Parathyroid adenoma (tissue), 2 donors: ENCODE results near the gene ROPN1L.

ENCODE experiments used
- H2AFZ ChIP-seq: fragments of 300-600 bp; sonication (generic); one replicate; pipeline ENCODE4 v1.7.0; 2017; ENCODE audit warnings: antibody characterized with exemption, mild to moderate bottlenecking
- H3K27ac ChIP-seq: fragments of 300-600 bp; sonication (generic); one replicate; pipeline ENCODE4 v1.7.0; 2017
- H3K27me3 ChIP-seq: fragments of 300-600 bp; sonication (generic); one replicate; pipeline ENCODE4 v1.7.0; 2017; ENCODE audit warnings: low read length; ENCODE audit not compliant: control insufficient read depth, insufficient read depth
- H3K36me3 ChIP-seq: fragments of 300-600 bp; sonication (generic); one replicate; pipeline ENCODE4 v1.7.0; 2017; ENCODE audit warnings: low read length; ENCODE audit not compliant: control insufficient read depth, insufficient read depth
- H3K4me1 ChIP-seq: fragments of 300-600 bp; sonication (generic); one replicate; pipeline ENCODE4 v1.7.0; 2017; ENCODE audit warnings: control low read depth
- H3K4me2 ChIP-seq: fragments of 300-600 bp; sonication (generic); one replicate; pipeline ENCODE4 v1.7.0; 2017; ENCODE audit warnings: low read length
- H3K4me3 ChIP-seq: fragments of 300-600 bp; sonication (generic); one replicate; pipeline ENCODE4 v1.7.0; 2017; ENCODE audit warnings: low read depth, low read length
- H3K79me2 ChIP-seq: fragments of 300-600 bp; sonication (generic); one replicate; pipeline ENCODE4 v1.7.0; 2017; ENCODE audit warnings: control low read depth
- H3K9ac ChIP-seq: fragments of 300-600 bp; sonication (generic); one replicate; pipeline ENCODE4 v1.7.0; 2017; ENCODE audit warnings: mild to moderate bottlenecking
- H3K9me3 ChIP-seq: fragments of 300-600 bp; sonication (generic); one replicate; pipeline ENCODE4 v1.7.0; 2017; ENCODE audit warnings: low read length; ENCODE audit not compliant: control insufficient read depth
- TF ChIP-seq, protein P1 (sequence below): fragments of 300-600 bp; sonication (generic); IDR thresholded peaks from one replicate; pipeline ENCODE4 v1.7.0; 2017; ENCODE audit warnings: antibody characterized with exemption, mild to moderate bottlenecking
- donor health status: primary hyperparathyroidism.

Gene ROPN1L

DNA sequence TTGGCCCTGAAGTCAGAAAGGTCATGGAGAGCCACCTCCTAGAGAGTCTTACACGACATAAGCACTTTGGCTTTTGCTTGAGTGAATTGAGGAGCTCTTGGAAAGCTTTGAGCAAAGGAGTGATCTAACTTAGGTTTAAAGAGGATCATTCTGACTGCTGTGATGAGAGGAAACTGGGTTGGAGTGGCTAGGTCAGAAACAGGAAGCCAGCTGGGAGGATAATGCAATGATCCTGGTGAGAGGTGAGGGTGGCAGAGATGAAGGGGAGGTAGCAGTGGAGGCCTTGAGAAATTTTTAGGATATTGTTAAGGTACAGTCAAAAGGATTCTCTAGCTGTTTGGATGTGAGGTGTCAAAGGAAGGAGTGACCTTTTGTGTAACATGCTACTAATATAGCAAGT is 32.2 kb upstream of the ROPN1L start:
- H3K79me2 ChIP-seq = peaks cover 6% of the 10 kb centered on the region
- H3K36me3 ChIP-seq = no peaks in the 10 kb centered on the region
- no peak overlapping the region for H3K9ac ChIP-seq
- no peak overlapping the region for H3K27ac ChIP-seq
- no peak overlapping the region for H3K4me2 ChIP-seq
- H3K4me3 ChIP-seq = no peak overlapping the region
- no peak overlapping the region for H2AFZ ChIP-seq
- no peaks in the 10 kb centered on the region for H3K9me3 ChIP-seq
- TF ChIP-seq, protein P1, sequence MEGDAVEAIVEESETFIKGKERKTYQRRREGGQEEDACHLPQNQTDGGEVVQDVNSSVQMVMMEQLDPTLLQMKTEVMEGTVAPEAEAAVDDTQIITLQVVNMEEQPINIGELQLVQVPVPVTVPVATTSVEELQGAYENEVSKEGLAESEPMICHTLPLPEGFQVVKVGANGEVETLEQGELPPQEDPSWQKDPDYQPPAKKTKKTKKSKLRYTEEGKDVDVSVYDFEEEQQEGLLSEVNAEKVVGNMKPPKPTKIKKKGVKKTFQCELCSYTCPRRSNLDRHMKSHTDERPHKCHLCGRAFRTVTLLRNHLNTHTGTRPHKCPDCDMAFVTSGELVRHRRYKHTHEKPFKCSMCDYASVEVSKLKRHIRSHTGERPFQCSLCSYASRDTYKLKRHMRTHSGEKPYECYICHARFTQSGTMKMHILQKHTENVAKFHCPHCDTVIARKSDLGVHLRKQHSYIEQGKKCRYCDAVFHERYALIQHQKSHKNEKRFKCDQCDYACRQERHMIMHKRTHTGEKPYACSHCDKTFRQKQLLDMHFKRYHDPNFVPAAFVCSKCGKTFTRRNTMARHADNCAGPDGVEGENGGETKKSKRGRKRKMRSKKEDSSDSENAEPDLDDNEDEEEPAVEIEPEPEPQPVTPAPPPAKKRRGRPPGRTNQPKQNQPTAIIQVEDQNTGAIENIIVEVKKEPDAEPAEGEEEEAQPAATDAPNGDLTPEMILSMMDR = no peak
- no peaks in the 10 kb centered on the region for H3K27me3 ChIP-seq
- H3K4me1 ChIP-seq = no peaks in the 10 kb centered on the region

DNA sequence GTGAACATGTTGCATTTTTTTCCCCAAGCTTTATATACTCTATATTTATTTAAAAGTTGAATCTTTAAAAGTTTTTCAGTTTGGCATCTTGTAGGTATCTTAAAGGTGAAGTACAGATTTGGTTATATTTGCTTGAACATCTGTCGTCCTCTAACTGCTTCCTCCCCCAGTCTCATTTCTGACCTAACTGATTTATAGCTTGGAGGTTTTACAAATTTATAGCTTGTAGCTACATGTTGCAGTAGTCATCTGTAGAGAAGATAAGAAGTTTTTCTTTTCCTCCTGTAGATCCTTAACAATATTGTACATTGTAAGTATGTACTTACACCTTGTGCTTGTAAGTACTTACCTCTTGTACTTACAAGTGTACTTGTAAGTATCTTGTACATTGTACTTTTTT is 31.0 kb upstream of the ROPN1L start:
- Histone ChIP-seq H3K4me3 (no peak overlapping the region), H3K36me3 (no peaks in the 10 kb centered on the region), H3K27ac (no peak overlapping the region), H2AFZ (no peak overlapping the region), H3K79me2 (peaks cover 6% of the 10 kb centered on the region), H3K4me2 (no peak overlapping the region), H3K4me1 (no peaks in the 10 kb centered on the region), H3K9me3 (no peaks in the 10 kb centered on the region), H3K9ac (no peak overlapping the region), H3K27me3 (no peaks in the 10 kb centered on the region)
- TF ChIP-seq, protein P1 = no peak

DNA sequence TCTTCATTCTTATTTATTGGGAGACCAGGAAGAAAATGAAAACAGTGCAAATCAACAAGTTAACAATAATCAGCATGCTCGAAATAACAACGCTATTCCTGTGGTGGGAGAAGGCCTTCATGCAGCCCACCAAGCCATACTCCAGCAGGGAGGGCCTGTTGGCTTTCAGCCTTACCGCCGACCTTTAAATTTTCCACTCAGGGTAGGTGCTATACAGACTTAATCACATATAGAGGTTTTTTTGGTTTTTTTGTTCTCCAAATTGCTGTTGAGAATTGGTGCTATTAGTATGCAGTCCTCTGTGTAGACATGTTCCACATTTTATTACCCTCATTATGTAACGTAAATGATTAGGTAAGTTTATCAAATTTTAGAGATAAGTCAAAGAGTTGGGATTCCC is 30.3 kb upstream of the ROPN1L start:
- Histone ChIP-seq H3K27ac (no peak overlapping the region), H2AFZ (no peak overlapping the region), H3K4me1 (no peaks in the 10 kb centered on the region), H3K79me2 (peaks cover 6% of the 10 kb centered on the region), H3K9ac (no peak overlapping the region), H3K4me3 (no peak overlapping the region), H3K27me3 (no peaks in the 10 kb centered on the region), H3K4me2 (no peak overlapping the region), H3K36me3 (no peaks in the 10 kb centered on the region), H3K9me3 (no peaks in the 10 kb centered on the region)
- TF ChIP-seq, protein P1 = no peak

DNA sequence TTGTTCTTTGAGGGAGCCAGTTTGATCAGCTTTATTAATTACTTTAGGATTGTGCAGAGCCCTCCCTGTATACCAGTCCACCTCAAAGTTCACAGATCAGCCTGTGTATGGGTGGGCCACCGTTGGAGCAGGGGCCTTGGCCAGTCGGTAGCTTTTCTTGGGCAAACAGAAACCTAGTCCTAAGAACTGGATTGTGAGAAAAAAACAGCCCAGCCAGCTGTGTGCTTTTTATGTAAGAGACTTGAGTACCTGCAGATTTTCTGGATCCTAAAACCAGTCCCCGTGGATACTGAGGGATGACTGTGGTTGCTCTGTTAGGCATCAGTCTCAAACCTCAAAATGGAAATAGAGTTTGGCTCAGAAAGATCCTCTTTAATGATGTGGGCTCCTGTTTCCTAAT is 24.8 kb upstream of the ROPN1L start:
- H3K4me1 ChIP-seq = no peaks in the 10 kb centered on the region
- H3K9ac ChIP-seq = no peak overlapping the region
- no peak overlapping the region for H3K4me2 ChIP-seq
- H3K9me3 ChIP-seq = no peaks in the 10 kb centered on the region
- no peaks in the 10 kb centered on the region for H3K36me3 ChIP-seq
- H3K4me3 ChIP-seq = no peak overlapping the region
- peaks cover 3% of the 10 kb centered on the region for H3K79me2 ChIP-seq
- TF ChIP-seq, protein P1 = no peak
- no peak overlapping the region for H3K27ac ChIP-seq
- H3K27me3 ChIP-seq = no peaks in the 10 kb centered on the region
- no peak overlapping the region for H2AFZ ChIP-seq

DNA sequence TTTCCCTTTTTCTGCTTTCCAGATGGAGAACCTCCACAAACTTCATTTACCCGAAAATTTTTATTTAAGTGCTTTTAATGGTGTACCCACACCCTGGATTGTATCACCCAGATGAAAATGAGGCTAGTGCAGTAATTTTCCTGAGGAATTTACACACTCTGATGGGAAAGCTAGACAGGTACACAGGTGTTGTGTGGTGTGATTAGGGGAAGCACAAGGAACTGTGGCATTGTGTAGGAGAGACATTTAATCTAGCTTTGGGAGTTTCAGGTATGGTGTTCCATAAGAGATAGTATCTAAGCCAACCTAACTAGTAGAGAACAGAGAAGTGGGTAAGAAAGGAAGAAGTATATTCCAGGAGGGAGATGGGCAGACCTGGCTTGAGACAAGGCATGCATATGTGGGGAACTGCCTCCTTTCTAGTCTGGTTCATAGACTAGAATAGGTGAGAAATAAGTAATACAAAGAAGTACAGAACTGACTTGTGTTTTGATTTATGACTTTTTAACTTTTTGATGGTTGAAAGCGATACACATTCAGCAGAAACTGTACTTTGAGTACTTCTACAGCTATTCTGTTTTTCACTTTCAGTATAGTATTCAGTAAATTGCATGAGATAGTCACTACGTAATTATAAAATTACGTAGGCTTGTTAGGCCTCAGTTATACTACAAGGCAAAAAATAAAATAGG is 22.9 kb upstream of the ROPN1L start:
- TF ChIP-seq, protein P1 = no peak
- Histone ChIP-seq H3K27me3 (no peaks in the 10 kb centered on the region), H3K4me2 (no peak overlapping the region), H2AFZ (no peak overlapping the region), H3K9ac (no peak overlapping the region), H3K4me3 (no peak overlapping the region), H3K79me2 (peaks cover 3% of the 10 kb centered on the region), H3K27ac (no peak overlapping the region), H3K36me3 (no peaks in the 10 kb centered on the region), H3K4me1 (no peaks in the 10 kb centered on the region), H3K9me3 (no peaks in the 10 kb centered on the region)
